Neural cell (in vitro differentiated cells): ENCODE data around the gene WWTR1. TPM values are rescaled to one million over a fixed set of nuclear protein-coding genes. Genes with fewer than 3 reads are reported as not detected.

Experiments used
- H2AFZ ChIP-seq: fragments of 200-600, 300-800 bp; sonication (generic), shearing (Covaris generic); 2 replicates; pipeline ENCODE4 v1.6.0; 2014; ENCODE audit warnings: low read depth, mild to moderate bottlenecking, antibody characterized with exemption, low read length, moderate library complexity
- H3F3A ChIP-seq: fragments of 200-600 bp; shearing (Covaris generic); 2 replicates; pipeline ENCODE4 v1.6.1; 2016; ENCODE audit warnings: mild to moderate bottlenecking, moderate library complexity, mixed read lengths, antibody characterized with exemption, low read length; ENCODE audit not compliant: insufficient read depth, poor library complexity, severe bottlenecking
- H3K27ac ChIP-seq: fragments of 200-600, 300-800 bp; sonication (generic), shearing (Covaris generic); 2 replicates; pipeline ENCODE4 v1.5.1; 2014; ENCODE audit warnings: mild to moderate bottlenecking, low read length, moderate library complexity
- H3K27me3 ChIP-seq: fragments of 300-800, 200-600 bp; sonication (generic), shearing (Covaris generic); 2 replicates; pipeline ENCODE4 v1.6.0; 2014; ENCODE audit warnings: mild to moderate bottlenecking, low read depth, low read length, moderate library complexity; ENCODE audit not compliant: insufficient read depth
- H3K36me3 ChIP-seq: fragments of 300-800, 200-600 bp; sonication (generic), shearing (Covaris generic); 2 replicates; pipeline ENCODE4 v1.5.1; 2014; ENCODE audit warnings: mild to moderate bottlenecking, antibody characterized with exemption, low read length, moderate library complexity; ENCODE audit not compliant: insufficient read depth
- H3K4me2 ChIP-seq: fragments of 300-800, 200-600 bp; sonication (generic), shearing (Covaris generic); 2 replicates; pipeline ENCODE4 v1.6.0; 2014; ENCODE audit warnings: mild to moderate bottlenecking, low read length
- H3K4me3 ChIP-seq: fragments of 300-800, 200-600 bp; sonication (generic), shearing (Covaris generic); 2 replicates; pipeline ENCODE4 v1.5.1; 2014; ENCODE audit warnings: mild to moderate bottlenecking, low read length, moderate library complexity
- H3K79me2 ChIP-seq: fragments of 200-600 bp; shearing (Covaris generic); replicated peaks from 2 replicates; pipeline ENCODE4 v1.6.0; 2014; ENCODE audit warnings: mild to moderate bottlenecking, low read length, moderate library complexity; ENCODE audit not compliant: insufficient read depth
- H3K9ac ChIP-seq: fragments of 300-800, 200-600 bp; sonication (generic), shearing (Covaris generic); 2 replicates; pipeline ENCODE4 v1.6.1; 2016; ENCODE audit warnings: mild to moderate bottlenecking, low read length, mixed read lengths
- H3K9me2 ChIP-seq: fragments of 200-600 bp; shearing (Covaris generic); 2 replicates; pipeline ENCODE4 v1.6.1; 2016; ENCODE audit warnings: mild to moderate bottlenecking, low read length, mixed read lengths; ENCODE audit not compliant: insufficient read depth
- H3K9me3 ChIP-seq: fragments of 200-600, 300-800 bp; sonication (generic), shearing (Covaris generic); 2 replicates; pipeline ENCODE4 v1.6.1; 2016; ENCODE audit warnings: mild to moderate bottlenecking, mixed run types, low read length, moderate library complexity, mixed read lengths
- H4K20me1 ChIP-seq: fragments of 200-600 bp; shearing (Covaris generic); 2 replicates; pipeline ENCODE4 v1.6.1; 2016; ENCODE audit warnings: mild to moderate bottlenecking, mixed run types; ENCODE audit not compliant: insufficient read depth
- CTCF ChIP-seq: fragments of 450-650 bp; IDR thresholded peaks from 2 replicates; pipeline ENCODE4 v1.5.1; 2014; ENCODE audit warnings: antibody characterized with exemption, mild to moderate bottlenecking, moderate library complexity; ENCODE audit not compliant: poor library complexity, severe bottlenecking
- EP300 ChIP-seq: fragments of 450-650 bp; conservative IDR thresholded peaks from 2 replicates; pipeline ENCODE4 v1.6.1; 2014; ENCODE audit warnings: antibody characterized with exemption, mild to moderate bottlenecking, moderate library complexity; ENCODE audit not compliant: poor library complexity, severe bottlenecking
- EZH2 ChIP-seq: fragments of 200-600, 300-800 bp; shearing (Covaris generic), sonication (generic); IDR thresholded peaks from 2 replicates; pipeline ENCODE4 v1.6.1; 2014; ENCODE audit warnings: antibody characterized with exemption, low read length, borderline replicate concordance, mild to moderate bottlenecking; ENCODE audit not compliant: insufficient read depth, poor library complexity, severe bottlenecking
- MXI1 ChIP-seq: fragments of 450-650 bp; conservative IDR thresholded peaks from 2 replicates; pipeline ENCODE4 v1.6.1; 2014; ENCODE audit warnings: antibody characterized with exemption, mild to moderate bottlenecking; ENCODE audit not compliant: poor library complexity, severe bottlenecking
- POLR2AphosphoS5 ChIP-seq: IDR thresholded peaks from 2 replicates; pipeline ENCODE4 v1.6.1; 2012
- RAD21 ChIP-seq: fragments of 450-650 bp; conservative IDR thresholded peaks from 2 replicates; pipeline ENCODE4 v1.6.1; 2014; ENCODE audit warnings: antibody characterized with exemption, mild to moderate bottlenecking, moderate library complexity
- SMC3 ChIP-seq: fragments of 450-650 bp; conservative IDR thresholded peaks from 2 replicates; pipeline ENCODE4 v1.6.1; 2014; ENCODE audit warnings: antibody characterized with exemption, mild to moderate bottlenecking, moderate library complexity; ENCODE audit not compliant: poor library complexity
- TAF1 ChIP-seq: IDR thresholded peaks from 2 replicates; pipeline ENCODE4 v1.6.1; 2012; ENCODE audit warnings: low read depth
- polyA plus RNA-seq: library from polyadenylated mRNA; depleted of rRNA; stranded (reverse); fragments of >200 nt; gene quantifications from 2 replicates; pipeline ENCODE4 v1.2.3, GENCODE V29; 2014
- TF ChIP-seq, protein P1 (sequence below): IDR thresholded peaks from 2 replicates; pipeline ENCODE4 v1.6.1; 2012; ENCODE audit warnings: borderline replicate concordance

The WWTR1 gene
- polyA plus RNA-seq, 1 donor from 2014 or later = 0.97 TPM

- Histone ChIP-seq H3K79me2 (no peaks in the 10 kb centered on the region), H3K27me3 (no peaks in the 10 kb centered on the region), H3K27ac (no peak overlapping the region), H2AFZ (no peak overlapping the region), H3K9me2 (no peaks in the 10 kb centered on the region), H3F3A (no peaks in the 10 kb centered on the region), H3K4me2 (no peak overlapping the region), H3K4me3 (no peak overlapping the region), H4K20me1 (no peaks in the 10 kb centered on the region), H3K9me3 (no peaks in the 10 kb centered on the region), H3K9ac (no peak overlapping the region), H3K36me3 (no peaks in the 10 kb centered on the region)
- TF ChIP-seq CTCF = no peak
- TF ChIP-seq POLR2AphosphoS5 = no peak
- TF ChIP-seq EP300 = no peak
- TF ChIP-seq MXI1 = no peak
- no peak for TF ChIP-seq EZH2
- TF ChIP-seq, protein P1, sequence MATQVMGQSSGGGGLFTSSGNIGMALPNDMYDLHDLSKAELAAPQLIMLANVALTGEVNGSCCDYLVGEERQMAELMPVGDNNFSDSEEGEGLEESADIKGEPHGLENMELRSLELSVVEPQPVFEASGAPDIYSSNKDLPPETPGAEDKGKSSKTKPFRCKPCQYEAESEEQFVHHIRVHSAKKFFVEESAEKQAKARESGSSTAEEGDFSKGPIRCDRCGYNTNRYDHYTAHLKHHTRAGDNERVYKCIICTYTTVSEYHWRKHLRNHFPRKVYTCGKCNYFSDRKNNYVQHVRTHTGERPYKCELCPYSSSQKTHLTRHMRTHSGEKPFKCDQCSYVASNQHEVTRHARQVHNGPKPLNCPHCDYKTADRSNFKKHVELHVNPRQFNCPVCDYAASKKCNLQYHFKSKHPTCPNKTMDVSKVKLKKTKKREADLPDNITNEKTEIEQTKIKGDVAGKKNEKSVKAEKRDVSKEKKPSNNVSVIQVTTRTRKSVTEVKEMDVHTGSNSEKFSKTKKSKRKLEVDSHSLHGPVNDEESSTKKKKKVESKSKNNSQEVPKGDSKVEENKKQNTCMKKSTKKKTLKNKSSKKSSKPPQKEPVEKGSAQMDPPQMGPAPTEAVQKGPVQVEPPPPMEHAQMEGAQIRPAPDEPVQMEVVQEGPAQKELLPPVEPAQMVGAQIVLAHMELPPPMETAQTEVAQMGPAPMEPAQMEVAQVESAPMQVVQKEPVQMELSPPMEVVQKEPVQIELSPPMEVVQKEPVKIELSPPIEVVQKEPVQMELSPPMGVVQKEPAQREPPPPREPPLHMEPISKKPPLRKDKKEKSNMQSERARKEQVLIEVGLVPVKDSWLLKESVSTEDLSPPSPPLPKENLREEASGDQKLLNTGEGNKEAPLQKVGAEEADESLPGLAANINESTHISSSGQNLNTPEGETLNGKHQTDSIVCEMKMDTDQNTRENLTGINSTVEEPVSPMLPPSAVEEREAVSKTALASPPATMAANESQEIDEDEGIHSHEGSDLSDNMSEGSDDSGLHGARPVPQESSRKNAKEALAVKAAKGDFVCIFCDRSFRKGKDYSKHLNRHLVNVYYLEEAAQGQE = no peak
- no peak for TF ChIP-seq TAF1
- TF ChIP-seq RAD21 = no peak
- no peak for TF ChIP-seq SMC3
Measured at GRCh38 chr3:149650828-149651227, 7.0 kb downstream of the WWTR1 start.

GRCh38 chr3:149648525-149648924 is 9.3 kb downstream of the WWTR1 start:
- H3K27me3 ChIP-seq = no peaks in the 10 kb centered on the region
- no peaks in the 10 kb centered on the region for H3K9me2 ChIP-seq
- H3K4me3 ChIP-seq = no peak overlapping the region
- no peak overlapping the region for H2AFZ ChIP-seq
- H3K27ac ChIP-seq = no peak overlapping the region
- H3K79me2 ChIP-seq = no peaks in the 10 kb centered on the region
- H3F3A ChIP-seq = no peaks in the 10 kb centered on the region
- no peaks in the 10 kb centered on the region for H3K36me3 ChIP-seq
- H3K9me3 ChIP-seq = no peaks in the 10 kb centered on the region
- TF ChIP-seq POLR2AphosphoS5 (no peak), EZH2 (no peak), MXI1 (no peak), EP300 (no peak), TAF1 (no peak), RAD21 (no peak), SMC3 (no peak), CTCF (no peak)
- TF ChIP-seq, protein P1 = no peak
- no peak overlapping the region for H3K4me2 ChIP-seq
- no peaks in the 10 kb centered on the region for H4K20me1 ChIP-seq
- no peak overlapping the region for H3K9ac ChIP-seq
